Measurements from ENCODE around the gene PMPCA.
A peak's percentile ranks its signal among the peaks of the same experiment; 100 is the strongest.

PMPCA gene, protein sequence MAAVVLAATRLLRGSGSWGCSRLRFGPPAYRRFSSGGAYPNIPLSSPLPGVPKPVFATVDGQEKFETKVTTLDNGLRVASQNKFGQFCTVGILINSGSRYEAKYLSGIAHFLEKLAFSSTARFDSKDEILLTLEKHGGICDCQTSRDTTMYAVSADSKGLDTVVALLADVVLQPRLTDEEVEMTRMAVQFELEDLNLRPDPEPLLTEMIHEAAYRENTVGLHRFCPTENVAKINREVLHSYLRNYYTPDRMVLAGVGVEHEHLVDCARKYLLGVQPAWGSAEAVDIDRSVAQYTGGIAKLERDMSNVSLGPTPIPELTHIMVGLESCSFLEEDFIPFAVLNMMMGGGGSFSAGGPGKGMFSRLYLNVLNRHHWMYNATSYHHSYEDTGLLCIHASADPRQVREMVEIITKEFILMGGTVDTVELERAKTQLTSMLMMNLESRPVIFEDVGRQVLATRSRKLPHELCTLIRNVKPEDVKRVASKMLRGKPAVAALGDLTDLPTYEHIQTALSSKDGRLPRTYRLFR

GRCh38 chr9:136410500-136411287 is at the start of gene PMPCA, which contains the start of gene ENTR1:
Gene PMPCA, plus strand, starts transcription at chr9:136410658. Its CDS starts 11 bp downstream, at chr9:136410669.
Gene ENTR1, minus strand, starts transcription at chr9:136410614. Its CDS starts 217 bp downstream, at chr9:136410397.
- DNase-seq: peak; percentile 95

DNA sequence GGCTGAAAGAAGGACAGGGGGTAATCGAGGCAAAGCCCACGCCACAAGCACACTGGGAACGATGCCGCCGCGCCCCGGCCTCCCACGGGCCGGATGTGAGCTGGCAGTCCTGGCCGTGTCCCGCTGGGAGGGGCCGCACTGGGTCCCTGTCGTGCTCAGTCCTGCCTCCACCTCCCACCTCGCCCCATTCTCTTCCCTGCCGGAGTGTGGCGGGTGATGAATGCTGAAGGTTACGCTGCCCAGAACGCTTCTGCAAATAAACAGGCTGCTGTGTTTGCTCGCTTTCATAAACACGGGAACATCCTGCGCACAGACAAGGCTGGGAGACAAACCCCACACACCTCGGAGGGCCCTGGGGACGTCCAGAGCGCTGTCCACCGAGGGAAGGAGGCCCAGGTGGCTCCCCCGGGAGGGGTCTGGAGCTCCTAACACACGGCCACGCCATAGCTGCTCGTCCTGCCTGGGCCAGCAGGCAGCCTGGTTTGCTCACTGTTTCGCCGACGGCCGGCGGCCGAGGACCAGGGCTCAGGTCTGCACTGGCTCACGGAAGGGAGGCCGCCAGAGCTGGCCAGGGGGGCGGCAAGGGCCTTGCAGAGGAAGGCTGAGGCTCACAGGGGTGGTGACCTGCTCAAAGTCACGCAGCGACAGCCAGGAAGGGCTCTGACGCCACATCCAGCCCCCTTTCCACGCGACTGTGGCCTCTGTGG is 49.3 kb upstream of the PMPCA start:
- no peak for DNase-seq

DNA sequence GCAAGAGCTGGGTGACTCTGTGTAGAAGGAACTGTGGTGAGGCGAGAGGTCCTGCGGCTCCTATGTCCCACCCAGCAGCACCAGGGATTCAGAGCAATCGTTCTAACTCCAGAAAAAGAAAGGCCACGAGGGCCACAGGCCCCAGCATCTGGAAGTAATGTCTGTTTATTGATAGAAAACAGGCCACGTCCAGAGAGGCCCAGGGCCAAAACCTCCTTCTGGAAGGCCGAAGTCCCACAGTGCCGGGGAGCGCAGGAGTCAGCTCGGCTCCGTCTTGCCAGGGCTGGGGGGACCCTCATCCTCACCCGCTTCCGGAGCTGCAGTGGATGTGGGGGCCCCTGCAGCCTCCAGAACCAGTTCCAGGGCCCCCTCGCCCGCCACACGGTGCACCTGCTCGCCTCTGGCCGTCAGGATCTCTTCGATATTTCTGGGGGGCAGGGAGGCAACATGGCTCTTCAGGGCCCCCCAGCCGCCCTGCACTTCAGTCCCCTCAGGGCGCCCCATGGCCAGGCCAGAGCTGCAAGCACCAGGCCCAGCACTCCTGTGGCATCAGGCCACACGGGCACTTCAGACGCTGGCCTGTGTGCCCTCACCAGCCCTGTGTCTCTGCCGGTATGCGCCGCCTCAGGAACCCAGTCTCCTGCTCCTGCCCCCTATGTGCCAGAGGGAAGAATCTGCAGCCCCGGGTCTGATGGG is 48.6 kb upstream of the PMPCA start:
- no peak for DNase-seq

GRCh38 chr9:136362450-136362784 is 48.0 kb upstream of the PMPCA start:
- no peak for DNase-seq

DNA sequence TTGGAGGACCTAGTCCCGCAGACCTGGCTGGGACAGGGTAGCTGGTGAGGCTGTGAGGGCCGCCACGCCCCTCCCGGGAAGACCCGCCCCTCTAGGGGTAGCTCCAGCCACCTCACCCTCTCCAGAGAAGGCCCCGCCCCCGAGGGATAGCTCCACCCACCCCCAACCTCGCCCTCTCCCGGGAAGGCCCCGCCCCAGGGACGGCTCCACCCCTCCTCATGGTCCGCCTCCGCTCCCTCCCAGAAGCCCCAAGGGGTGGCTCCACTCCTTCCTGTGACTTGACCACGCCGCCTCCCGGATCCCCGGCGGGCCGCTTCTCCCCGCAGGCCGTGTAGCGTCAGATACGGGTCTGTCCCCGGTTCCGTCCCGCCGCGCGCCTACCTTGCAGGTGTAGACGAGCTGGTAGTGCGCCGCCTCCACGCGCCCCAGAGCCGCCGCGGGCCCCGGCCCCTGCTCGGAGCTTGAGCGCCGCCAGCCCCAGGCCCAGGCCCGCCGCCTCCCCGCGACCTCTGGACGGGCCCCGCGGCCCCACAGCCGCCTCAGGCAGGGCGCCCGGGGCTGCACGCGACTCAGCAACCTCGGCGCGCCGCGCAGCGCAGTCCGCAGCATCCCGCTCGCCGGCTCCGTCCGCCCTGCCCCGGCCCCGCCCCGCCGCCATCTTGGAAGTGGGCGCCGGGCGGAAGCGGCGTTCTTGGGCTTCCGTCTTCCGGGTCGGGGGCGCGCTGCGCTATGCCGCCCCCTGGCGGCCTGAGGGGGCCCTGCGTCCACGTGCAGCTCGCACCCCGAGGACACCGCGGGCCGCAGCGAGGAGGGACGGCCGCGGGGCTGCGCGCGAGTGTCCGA is 47.1 kb upstream of the PMPCA start, which contains the start of gene DNLZ:
Gene DNLZ, minus strand, starts transcription at position 639 of the 843 bp plus-strand sequence. Its CDS starts 30 bp downstream, at position 609.
- peak; percentile 94 for DNase-seq

GRCh38 chr9:136363949-136364748 is 46.3 kb upstream of the PMPCA start:
- no peak for DNase-seq

DNA sequence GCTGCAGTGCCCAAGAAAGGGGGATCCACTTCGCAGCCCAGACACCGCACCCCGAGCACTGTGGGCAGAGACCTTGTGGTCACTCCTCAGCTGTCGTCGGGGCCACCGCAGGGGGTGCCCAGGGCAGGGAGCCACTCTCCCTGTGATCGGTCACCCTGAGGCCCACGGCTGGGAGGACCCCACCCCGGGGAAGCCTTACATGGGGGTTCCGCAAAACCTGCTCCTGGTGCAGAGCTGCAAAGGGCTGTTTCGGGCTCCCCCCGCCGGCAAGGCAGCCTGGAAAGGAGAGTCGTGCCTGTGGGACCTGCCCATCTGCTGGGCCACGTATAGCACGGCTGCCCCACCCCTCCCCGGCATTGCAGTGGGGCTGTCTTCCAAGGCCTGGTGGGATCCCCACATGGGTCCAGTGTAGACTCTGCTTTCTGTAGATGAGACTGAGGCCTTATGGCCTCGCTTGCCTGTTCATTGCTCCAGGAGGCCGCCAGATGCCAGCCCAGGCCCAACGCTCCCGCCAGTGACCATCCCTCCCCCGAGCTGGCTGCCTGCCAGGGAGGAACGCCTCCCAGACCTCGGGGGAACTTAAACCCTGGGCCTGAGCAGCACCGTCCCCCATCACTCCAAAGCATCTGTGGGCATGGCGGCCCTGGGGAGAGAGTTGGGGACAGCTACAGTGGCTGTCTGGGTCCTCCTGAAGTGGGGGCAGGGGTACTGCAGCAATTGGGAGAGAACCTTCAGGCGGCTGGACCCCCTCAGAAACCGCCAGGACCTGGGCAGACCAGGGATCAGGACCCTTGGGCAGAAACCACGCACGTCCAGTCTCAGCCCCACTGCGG is 45.3 kb upstream of the PMPCA start:
- no peak for DNase-seq

DNA sequence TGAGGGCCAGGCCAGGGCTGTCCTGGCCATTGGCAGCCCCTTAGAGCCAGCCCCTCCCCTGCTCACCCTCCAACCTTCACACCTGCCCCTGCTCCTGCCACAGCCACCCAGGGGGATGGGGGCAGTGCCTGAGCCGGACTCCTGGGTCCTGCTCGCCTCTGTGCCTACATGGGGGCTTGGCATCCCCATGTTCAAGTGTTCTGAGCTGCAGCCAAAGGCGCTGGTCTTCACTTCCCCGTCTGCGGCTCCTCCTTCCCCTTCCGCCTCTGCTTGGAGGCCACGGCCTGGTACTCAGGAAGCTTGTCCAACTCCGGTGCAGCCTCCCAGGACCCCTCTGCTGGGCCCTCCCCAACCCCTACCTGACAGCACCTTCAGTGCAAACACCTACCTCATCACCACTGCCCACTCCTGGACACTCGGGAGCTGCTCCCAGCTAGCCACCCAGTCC is 44.7 kb upstream of the PMPCA start:
- DNase-seq: no peak

- DNase-seq: no peak
Measured at GRCh38 chr9:136366826-136367225, 43.6 kb upstream of the PMPCA start.

DNA sequence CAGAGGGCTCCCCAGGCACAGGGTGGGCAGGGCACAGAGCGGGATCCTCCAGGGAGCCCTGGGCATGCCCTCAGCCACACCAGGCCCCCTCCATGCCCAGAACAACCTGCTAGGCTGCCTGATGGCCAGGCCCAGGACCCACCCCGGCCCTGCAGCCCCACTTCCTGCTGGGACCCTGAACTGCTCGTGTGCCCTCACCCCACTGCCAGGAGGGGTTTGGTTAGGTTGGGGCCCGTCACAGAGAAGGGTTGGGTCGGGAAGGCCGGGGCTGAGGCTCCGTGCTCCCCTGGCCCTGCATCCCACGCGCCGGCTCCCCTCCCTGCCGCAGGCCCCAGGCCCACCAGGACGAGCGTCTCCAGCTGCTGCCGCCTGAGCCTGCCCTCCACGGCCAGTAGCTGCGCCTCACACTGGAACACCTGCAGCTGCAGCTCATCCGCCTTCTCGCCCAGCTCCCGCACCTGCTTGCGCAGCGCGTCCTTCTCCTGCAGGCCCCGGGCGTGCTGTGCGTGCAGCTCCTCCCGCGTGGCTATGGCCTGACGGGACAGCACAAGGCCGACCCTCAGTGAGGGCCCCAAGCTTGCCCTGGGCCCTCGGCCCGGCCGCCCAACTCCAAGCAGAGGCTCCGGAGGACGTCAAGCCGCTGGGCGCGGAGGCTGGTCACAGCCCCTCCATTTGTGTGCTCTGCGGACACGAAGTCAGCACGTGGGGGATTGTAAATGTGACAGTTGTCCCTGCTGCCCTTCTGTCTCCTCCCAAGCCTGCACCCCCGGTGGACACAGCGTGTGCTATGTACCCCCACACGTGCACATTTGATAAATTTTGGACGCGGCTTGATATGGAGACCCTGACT is 42.9 kb upstream of the PMPCA start:
- no peak for DNase-seq

- no peak for DNase-seq
Measured at GRCh38 chr9:136368190-136368589, 42.3 kb upstream of the PMPCA start.

- DNase-seq: no peak
Measured at GRCh38 chr9:136370037-136370436, 40.4 kb upstream of the PMPCA start.

DNA sequence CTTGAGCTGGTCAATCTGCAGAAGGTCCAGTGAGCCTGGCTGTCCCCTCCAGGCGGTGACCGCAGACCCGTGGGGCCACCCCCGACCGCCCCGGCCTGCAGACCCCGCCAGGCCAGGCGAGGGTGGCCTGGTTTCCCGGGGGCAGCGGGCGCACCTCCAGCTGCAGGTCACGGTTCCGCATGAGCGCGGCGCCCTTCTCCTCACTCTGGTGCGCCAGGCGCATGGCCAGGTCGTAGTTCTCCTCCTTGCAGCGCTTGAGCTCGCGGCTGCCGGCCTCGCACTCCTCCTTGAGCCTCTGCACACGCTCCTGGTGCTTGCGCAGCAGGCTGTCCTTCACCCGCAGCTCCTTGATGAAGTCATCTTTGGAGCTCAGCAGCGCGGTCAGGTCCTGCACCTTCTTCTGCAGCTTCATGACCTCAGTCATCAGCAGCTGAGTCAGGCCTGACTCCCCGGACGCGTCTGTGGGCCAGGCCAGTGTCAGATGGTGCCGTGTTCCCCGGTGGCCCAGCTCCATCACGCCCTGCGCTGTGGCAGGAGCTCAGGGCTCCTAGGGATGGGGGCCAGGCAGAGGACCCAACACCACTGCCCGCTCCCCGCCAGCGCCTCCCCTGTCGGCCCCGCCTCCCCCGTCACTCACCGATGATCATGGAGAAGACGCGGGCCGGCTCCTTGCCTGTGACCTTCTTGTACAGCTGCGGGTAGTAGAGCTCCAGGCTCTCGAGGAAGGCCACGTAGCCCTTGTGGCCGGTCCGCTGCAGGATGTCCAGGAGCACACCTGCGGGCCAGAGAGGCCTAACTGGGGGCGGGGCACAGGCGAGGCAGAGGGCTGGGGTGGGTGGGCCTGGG is 39.5 kb upstream of the PMPCA start:
- no peak for DNase-seq

GRCh38 chr9:136371533-136371880 is 39.0 kb upstream of the PMPCA start:
- DNase-seq: no peak

- no peak for DNase-seq
Measured at GRCh38 chr9:136372006-136372405, 38.5 kb upstream of the PMPCA start.

- DNase-seq: no peak
Measured at GRCh38 chr9:136372561-136373299, 37.7 kb upstream of the PMPCA start.

Measured in CD4-positive, alpha-beta T cell treated with Interleukin-21 for 1 hour (primary cell).